GM23338 (cell line): ENCODE data around the gene GLRX.

ENCODE experiments used
- CREB1 ChIP-seq: fragments of 250-450 bp; sonication (Bioruptor Pico); IDR thresholded peaks from 2 replicates; pipeline ENCODE4 v1.5.0; 2020; ENCODE audit warnings: low read depth, mild to moderate bottlenecking, moderate library complexity
- CTCF ChIP-seq, 2 experiments: fragments of 200-600 bp in 1 of 2; sonication (generic) in 1 of 2; conservative IDR thresholded peaks; 2 replicates each; pipeline versions ENCODE4 v1.5.1 to v1.6.1; 2016 to 2017; ENCODE audit warnings: antibody characterized with exemption in 2 of 2, low read depth in 2 of 2, mild to moderate bottlenecking in 2 of 2, moderate library complexity in 1 of 2
- ETS1 ChIP-seq: IDR thresholded peaks from 2 replicates; pipeline ENCODE4 v1.6.1; 2016; ENCODE audit warnings: antibody characterized with exemption
- EZH2 ChIP-seq: fragments of 200-600 bp; sonication (generic); IDR thresholded peaks from one replicate; pipeline ENCODE4 v1.8.0; 2017; ENCODE audit warnings: antibody characterized with exemption, mild to moderate bottlenecking, low read depth; ENCODE audit not compliant: unreplicated experiment
- EZH2phosphoT487 ChIP-seq: fragments of 200-600 bp; sonication (generic); IDR thresholded peaks from one replicate; pipeline ENCODE4 v1.8.1; 2018; ENCODE audit warnings: antibody characterized with exemption; ENCODE audit not compliant: unreplicated experiment
- JUNB ChIP-seq: IDR thresholded peaks from one replicate; pipeline ENCODE4 v1.6.1; 2016; ENCODE audit warnings: antibody characterized with exemption; ENCODE audit not compliant: unreplicated experiment
- POLR2AphosphoS5 ChIP-seq: IDR thresholded peaks from 2 replicates; pipeline ENCODE4 v1.6.1; 2016; ENCODE audit warnings: antibody characterized with exemption, low read depth
- REST ChIP-seq: IDR thresholded peaks from one replicate; pipeline ENCODE4 v1.6.1; 2018; ENCODE audit warnings: antibody characterized with exemption; ENCODE audit not compliant: unreplicated experiment
- ZNF114 ChIP-seq: fragments of 250-450 bp; sonication (Bioruptor Pico); IDR thresholded peaks from 2 replicates; pipeline ENCODE4 v1.5.0; 2020; ENCODE audit warnings: mild to moderate bottlenecking, moderate library complexity
- TF ChIP-seq, protein P1 (sequence below): fragments of 250-450 bp; sonication (Bioruptor Pico); IDR thresholded peaks from 2 replicates; pipeline ENCODE4 v1.5.0; 2020; ENCODE audit warnings: mild to moderate bottlenecking, moderate library complexity

DNA sequence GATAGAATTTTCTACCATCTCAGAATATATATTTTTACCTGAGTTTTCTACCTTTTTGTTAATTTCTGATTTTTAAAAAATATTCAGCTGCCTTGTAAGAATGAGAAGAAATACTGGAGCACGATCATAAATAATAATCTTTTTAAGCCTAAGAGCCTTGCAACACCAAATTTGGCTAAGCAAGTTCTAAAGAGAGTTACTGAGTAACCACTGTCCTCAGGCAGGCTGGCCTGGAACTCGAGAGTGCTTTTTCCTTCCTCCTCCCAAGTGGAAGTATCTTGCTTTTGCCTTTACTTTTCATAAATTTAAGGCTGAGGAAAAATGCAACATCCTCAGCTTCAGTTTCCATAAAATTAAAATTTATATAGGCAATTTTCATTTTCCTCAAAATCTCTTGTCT is 21.0 kb downstream of the GLRX start:
- TF ChIP-seq CTCF (conservative IDR thresholded peaks at IDR 0.05; ENCODE audit: low read depth in 2 of 2) (no peak), POLR2AphosphoS5 (no peak), REST (no peak), CREB1 (no peak), EZH2phosphoT487 (no peak), ZNF114 (CRISPR knock-in tag) (no peak), EZH2 (no peak), JUNB (no peak), ETS1 (no peak)
- TF ChIP-seq, protein P1, sequence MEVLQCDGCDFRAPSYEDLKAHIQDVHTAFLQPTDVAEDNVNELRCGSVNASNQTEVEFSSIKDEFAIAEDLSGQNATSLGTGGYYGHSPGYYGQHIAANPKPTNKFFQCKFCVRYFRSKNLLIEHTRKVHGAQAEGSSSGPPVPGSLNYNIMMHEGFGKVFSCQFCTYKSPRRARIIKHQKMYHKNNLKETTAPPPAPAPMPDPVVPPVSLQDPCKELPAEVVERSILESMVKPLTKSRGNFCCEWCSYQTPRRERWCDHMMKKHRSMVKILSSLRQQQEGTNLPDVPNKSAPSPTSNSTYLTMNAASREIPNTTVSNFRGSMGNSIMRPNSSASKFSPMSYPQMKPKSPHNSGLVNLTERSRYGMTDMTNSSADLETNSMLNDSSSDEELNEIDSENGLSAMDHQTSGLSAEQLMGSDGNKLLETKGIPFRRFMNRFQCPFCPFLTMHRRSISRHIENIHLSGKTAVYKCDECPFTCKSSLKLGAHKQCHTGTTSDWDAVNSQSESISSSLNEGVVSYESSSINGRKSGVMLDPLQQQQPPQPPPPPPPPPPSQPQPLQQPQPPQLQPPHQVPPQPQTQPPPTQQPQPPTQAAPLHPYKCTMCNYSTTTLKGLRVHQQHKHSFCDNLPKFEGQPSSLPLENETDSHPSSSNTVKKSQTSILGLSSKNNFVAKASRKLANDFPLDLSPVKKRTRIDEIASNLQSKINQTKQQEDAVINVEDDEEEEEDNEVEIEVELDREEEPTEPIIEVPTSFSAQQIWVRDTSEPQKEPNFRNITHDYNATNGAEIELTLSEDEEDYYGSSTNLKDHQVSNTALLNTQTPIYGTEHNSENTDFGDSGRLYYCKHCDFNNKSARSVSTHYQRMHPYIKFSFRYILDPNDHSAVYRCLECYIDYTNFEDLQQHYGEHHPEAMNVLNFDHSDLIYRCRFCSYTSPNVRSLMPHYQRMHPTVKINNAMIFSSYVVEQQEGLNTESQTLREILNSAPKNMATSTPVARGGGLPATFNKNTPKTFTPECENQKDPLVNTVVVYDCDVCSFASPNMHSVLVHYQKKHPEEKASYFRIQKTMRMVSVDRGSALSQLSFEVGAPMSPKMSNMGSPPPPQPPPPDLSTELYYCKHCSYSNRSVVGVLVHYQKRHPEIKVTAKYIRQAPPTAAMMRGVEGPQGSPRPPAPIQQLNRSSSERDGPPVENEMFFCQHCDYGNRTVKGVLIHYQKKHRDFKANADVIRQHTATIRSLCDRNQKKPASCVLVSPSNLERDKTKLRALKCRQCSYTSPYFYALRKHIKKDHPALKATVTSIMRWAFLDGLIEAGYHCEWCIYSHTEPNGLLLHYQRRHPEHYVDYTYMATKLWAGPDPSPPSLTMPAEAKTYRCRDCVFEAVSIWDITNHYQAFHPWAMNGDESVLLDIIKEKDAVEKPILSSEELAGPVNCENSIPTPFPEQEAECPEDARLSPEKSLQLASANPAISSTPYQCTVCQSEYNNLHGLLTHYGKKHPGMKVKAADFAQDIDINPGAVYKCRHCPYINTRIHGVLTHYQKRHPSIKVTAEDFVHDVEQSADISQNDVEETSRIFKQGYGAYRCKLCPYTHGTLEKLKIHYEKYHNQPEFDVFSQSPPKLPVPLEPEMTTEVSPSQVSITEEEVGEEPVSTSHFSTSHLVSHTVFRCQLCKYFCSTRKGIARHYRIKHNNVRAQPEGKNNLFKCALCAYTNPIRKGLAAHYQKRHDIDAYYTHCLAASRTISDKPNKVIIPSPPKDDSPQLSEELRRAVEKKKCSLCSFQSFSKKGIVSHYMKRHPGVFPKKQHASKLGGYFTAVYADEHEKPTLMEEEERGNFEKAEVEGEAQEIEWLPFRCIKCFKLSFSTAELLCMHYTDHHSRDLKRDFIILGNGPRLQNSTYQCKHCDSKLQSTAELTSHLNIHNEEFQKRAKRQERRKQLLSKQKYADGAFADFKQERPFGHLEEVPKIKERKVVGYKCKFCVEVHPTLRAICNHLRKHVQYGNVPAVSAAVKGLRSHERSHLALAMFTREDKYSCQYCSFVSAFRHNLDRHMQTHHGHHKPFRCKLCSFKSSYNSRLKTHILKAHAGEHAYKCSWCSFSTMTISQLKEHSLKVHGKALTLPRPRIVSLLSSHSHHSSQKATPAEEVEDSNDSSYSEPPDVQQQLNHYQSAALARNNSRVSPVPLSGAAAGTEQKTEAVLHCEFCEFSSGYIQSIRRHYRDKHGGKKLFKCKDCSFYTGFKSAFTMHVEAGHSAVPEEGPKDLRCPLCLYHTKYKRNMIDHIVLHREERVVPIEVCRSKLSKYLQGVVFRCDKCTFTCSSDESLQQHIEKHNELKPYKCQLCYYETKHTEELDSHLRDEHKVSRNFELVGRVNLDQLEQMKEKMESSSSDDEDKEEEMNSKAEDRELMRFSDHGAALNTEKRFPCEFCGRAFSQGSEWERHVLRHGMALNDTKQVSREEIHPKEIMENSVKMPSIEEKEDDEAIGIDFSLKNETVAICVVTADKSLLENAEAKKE, result no peak
